GM21367 (cell line): ENCODE data around the gene MIA.
"Not testable (repeated sequence)": the region's sequence is repeated elsewhere in the genome, so short reads cannot be mapped to it uniquely, and the experiment has no call there.

Experiments used
- ATAC-seq: cut with Tn5 transposase; IDR thresholded peaks from one replicate; pipeline ENCODE4 v1.9.1; 2021; ENCODE audit not compliant: unreplicated experiment

MIA gene

DNA sequence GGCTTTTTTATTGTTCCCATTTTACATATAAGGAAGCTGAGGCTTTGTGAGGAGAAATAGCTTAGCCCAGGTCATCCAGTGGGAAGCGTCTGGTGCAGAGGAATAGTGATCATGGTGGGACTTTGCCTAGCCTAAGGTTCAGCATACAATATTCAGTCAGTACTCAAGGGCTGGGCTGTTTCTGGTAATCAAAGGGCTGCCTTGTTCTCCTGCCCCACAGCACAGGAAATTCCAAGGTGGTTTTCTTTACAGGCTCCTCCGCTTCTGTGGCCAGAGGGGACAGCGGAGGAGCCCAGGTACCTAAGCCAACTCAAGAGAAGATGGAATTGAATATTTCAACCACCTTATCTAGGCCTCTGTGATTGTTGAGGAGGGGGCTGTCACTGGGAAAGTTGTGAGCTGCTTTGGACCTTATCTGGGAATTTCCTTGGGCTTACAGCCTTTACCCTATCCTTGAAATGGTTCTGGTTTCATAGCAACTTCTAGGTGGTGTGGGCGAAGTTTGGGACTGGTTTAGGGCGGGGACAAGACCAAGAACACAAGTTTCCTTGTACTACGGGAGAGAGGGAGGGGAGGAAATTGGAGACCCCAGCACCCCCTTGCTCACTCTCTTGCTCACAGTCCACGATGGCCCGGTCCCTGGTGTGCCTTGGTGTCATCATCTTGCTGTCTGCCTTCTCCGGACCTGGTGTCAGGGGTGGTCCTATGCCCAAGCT, at the start of gene MIA:
Gene MIA (plus strand): TSS at position 606 of the 716 bp plus-strand sequence. CDS start 22 bp downstream, at position 628.
- ATAC-seq, result no peak

DNA sequence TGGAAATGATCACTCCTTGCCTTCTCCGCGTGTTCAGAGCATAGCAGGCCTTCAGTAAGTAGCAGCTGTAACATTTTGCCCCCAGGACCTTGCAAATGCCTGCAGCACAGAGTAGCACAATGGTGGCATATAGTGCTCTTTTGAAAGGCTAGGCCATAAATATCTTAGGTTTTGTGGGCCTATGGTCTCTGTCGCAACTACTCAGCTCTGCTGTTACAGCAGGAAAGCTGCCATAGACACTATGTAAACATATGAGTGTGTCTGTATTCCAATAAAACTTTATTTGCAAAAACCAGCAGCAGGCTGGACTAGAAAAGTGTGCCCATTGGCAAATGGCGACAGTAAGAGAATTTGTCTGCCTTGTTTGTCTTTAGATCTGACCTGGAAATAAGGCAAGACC, 49.0 kb upstream of the MIA start:
- ATAC-seq, result no peak

DNA sequence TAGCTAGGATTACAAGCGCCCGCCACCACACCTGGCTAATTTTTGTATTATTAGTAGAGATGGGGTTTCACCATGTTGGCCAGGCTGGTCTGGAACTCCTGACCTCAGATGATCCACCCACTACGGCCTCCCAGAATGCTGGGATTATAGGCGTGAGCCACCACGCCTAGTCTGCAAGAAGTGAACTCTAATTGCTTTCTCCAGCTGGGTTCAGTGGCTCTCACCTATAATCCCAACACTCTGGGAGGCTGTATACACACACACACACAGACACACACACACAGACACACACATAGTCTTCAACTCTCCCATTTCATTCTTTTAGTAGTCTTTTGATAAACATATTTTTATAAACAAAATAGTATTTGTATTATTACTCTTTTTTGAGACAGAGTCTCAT, 45.3 kb upstream of the MIA start:
- ATAC-seq, result not testable (repeated sequence)

DNA sequence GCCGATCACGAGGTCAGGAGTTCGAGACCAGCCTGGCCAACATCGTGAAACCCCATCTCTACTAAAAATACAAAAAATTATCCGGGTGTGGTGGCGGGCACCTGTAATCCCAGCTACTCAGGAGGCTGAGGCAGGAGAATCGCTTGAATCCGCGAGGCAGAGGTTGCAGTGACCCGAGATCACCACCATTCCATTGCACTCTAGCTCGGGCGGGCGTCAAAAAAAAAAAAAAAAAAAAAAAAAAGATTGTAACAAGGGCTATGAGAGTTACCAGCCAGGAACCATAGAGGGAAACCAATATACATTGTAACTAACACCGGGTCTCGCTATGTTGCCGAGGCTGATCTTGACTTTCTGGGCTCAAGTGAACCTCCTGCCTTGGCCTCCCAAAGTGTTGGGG, 43.0 kb upstream of the MIA start:
- not testable (repeated sequence) for ATAC-seq

DNA sequence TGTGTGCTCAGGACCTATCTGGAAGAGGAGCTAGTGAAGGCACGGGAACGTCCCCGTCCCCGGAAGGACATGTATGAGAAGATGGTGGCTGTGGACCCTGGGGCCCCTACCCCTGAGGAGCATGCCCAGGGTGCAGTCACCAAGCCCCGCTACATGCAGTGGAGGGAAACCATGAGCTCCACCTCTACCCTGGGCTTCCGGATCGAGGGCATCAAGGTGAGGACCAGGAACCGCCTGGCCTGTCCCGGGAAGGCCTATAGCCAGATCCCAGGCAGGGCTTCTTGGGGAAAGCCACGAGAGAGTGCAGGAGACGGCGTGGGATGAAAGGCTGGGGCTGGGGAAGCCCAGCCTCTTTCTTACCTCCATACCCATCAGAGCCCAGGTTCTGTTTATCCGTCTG, 42.2 kb upstream of the MIA start:
- no peak for ATAC-seq

DNA sequence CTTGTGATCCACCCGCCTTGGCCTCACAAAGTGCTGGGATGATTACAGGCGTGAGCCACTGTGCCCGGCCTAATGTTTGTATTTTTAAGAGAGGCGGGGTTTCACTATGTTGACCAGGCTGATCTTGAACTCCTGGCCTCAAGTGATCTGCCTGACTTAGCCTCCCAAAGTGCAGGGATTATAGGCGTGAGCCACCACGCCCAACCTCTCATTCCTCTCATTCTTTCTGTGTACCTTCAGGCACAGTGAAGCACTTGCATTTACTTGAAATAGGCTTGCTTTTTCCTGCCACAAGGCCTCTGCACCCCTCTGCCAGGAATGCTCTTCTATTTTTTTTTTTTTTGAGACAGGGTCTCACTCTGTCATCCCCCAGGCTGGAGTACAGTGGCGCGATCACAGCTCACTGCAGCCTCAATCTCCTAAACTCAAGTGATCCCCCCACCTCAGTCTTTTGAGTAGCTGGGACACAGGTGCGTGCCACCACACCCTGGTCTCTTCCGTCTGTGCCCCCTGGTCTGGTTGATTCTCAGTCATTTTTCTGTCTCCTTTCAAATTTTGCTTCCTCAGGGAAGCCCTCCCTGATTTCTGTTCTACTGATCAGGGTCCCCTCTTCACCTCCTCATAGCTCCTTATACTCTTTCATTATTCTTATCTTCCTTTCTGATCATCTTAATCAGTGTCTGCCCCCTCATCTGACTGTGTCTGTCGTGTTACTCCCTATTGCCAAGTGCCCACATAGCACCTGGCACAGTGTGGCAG, 40.1 kb upstream of the MIA start:
- no peak for ATAC-seq

DNA sequence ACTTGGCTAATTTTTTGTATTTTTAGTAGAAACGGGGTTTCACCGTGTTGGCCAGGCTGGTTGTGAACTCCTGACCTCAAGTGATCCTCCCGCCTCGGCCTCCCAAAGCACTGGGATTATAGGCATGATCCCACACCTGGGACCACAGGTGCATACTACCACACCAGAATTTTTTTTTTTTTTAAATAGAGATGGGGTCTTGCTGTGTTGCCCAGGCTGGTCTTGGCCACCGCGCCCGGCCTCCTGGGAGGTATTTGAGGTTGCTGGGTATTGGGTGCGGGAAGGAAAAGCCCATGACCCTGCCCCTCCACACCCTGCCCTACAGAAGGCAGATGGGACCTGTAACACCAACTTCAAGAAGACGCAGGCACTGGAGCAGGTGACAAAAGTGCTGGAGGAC, 38.7 kb upstream of the MIA start:
- ATAC-seq, result no peak

DNA sequence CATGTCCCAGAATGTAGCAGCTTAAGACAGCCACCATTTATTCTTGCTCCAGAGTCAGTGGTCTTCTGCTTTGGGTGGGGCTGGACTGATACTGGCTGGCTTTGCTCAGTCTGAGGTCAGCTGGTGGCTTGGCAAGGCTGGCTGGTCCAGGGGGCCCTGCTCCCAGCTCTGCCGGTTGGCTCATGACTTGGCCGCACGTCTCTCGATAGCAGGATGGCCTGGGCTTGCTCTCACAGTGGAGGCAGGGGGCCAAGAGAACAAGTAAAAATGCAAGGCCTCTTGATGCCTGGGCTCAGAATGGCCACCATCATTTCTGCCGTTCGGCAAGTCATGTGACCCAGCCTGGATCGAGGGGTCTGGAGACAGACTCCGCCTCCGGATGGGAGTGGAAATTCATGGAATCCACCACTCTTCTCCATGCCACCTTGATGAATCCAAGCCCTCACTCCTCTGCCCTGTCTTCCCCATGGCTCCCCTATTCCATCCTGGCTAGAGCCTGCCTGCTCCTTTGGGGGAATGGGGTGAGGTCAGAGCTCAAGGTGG, 38.1 kb upstream of the MIA start:
- no peak for ATAC-seq

DNA sequence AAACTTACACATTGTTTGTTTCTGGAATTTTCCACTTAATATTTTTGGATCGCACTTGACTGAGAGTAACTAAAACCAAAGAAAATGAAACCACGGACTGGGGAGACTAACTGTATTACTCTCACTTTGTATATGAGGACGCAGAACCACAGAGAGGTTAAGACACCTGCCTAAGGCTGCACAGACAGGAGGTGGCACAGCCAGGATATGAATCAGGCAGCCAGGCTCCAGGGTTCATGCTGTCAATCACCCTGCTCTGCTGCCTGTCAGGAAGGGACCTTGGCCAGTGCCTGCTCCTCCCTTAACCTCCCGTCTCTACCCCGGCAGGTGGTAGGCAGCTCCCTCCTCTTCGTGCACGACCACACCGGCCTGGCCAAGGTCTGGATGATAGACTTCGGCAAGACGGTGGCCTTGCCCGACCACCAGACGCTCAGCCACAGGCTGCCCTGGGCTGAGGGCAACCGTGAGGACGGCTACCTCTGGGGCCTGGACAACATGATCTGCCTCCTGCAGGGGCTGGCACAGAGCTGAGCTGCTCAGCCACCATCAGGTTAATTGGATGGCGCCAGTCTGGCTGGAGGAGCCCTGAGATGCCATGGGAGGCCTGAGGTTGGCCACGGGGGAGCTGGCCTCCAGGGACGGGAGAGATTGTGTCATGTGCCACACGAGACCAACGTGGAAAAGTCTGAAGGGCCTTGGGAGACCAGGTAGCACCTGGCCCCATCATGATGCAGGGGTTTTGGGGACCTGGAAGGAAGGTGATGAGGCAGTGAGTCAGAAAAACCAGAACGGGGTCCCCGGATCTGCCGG, 36.1 kb upstream of the MIA start:
- no peak for ATAC-seq

DNA sequence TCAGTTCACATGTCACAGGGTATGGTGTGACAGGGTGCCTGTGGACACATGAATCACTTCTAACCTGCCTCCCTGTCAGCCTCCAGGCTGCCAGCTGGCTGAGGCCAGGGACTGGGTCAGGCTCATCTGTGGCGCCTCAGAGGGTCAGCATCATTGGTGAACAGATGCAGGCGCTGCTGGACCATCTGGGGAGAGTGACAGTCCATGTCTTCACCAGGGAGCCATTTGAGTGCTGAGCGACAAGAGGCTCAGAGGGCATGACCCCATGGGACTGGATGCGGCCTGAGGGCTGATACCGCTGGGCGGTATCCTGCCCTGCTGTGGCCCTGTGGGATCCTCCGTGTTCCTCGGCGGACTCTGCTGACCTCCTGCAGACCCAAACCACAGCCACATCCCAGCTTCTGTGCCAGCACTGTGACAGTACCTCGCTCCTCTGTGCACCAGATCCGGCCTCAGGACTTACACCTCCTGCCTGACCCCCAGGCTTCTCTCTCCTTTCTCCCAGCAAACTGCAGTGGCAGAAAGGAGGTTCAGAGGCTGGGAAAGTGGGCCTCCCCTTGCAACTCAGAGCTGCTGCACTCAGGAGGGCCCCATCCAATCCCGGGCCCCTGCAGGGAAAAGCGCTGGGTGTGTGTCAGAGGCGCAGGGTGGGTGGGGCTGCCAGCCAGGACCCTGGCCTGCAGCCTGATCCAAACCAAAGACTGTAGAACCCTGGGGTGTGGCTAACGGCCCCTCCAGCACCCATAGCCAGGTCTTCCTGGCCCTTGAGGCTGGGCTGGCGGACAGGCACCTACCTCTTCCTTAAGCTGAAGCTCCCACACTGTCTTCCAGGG, 35.2 kb upstream of the MIA start:
- no peak for ATAC-seq

DNA sequence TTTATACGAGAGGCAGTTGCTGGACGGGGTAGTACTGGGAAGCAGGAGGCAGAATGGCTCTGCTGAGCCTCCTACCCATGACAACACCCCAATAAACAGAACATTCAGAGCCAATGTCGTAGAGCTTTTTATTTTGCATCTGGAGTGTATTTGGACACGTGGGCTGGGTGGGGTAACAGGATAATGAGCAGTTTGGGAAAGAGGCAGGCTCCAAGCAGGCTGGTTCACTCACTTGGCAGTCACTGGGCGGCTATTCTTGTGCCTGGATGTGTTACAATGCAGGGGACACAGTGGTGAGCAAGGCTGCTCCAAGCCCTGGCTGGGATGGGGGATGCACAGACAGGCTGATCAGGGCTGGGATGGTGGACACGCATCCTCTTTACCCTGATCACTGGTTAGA, 34.6 kb upstream of the MIA start:
- ATAC-seq, result no peak

DNA sequence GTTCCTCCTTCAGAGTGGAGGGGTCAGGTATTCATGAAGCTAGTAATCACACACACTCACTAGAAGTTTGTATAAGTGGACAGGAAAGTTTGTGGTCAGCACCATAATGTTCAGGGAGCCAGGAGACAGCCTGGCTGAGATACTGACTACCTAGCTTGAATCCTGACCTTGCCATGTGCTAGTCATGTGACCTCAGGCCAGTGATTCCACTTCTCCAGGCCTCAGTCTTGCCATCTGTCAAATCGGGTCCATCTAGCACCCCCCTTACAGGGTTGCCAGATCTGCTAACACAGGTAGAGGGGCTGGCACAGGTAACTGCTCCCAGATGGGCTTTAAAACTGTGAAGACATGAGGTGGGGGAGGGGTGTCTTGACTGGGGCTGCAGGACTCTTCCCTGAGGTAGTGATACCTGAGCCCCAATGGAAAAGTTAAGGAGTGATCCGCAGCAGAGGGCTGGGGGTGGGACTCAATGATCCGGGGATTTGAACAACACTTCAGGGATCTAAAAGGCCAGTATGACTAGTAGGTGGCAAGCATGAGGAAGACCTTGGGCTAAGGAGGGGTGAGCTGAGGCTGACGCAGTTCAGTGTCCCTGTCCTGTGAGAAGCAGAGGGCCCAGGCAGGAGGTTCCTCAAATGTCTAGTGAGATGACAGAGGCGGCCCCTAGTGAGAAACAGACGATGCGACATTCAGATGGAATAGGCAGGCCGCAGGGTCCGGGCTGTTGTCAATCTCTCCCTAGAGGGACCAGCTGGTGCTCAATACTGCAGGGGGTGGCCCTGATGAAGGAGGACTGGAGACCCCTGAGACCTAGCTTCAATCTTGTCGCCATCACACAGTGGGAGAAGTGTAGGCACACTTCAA, 33.6 kb upstream of the MIA start:
- no peak for ATAC-seq

DNA sequence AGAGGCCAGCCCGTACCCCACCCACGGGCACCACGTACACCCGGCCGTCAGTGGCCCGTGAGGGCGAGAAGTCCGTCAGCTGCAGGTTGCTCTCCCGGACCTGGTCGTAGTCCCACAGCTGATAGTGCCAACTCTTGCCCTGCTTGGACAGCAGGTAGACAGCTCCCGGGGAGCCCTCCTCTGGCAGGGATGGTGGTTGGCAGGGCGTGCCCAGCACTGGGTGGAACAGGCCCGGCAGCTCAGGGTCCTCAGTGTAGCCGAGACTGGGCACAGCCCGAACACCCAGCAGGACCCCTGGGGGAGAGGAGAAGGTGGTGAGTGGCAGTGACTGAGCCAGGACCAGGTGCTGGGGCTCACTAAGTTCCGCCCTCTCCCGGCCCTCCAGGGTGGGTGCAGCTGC, 32.8 kb upstream of the MIA start:
- ATAC-seq, result no peak

DNA sequence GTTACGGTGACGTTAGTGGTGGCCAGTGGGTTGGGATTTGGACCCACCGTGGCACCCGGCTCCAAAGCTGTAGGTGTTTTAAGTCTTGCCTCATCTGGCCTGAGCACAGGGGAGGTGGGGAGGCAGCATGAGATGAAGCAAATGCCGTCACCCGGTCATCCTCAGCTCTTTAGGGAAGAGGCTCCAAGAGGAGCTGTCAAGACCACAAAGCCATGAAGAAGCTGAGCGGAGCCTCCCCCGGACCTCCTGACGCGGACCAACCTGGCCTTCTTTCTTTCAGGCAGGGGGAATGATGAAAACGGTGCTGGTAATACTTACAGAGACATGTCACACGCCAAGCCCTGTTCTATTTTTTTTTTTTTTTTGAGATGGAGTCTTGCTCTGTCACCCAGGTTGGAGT, 32.4 kb upstream of the MIA start:
- ATAC-seq, result no peak

DNA sequence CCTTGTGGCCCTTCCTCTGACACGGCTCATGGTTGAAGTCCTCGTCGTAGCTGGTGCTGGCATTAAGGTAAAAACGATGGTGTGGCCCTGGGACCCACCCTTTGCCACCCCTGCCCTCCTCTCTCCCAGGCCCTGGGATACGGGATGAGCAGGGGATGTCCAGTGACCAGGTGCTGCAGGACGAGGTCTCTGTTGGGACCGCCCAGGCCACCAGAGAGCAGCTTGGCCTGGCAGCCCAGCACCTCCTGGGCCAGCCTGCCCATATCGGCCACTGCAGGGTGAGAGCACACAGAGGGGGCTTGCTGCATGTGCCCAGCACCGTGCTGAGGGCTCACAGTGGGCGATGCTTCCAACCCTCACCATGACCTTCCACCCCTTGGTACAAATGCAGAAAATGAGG, 31.4 kb upstream of the MIA start:
- no peak for ATAC-seq

DNA sequence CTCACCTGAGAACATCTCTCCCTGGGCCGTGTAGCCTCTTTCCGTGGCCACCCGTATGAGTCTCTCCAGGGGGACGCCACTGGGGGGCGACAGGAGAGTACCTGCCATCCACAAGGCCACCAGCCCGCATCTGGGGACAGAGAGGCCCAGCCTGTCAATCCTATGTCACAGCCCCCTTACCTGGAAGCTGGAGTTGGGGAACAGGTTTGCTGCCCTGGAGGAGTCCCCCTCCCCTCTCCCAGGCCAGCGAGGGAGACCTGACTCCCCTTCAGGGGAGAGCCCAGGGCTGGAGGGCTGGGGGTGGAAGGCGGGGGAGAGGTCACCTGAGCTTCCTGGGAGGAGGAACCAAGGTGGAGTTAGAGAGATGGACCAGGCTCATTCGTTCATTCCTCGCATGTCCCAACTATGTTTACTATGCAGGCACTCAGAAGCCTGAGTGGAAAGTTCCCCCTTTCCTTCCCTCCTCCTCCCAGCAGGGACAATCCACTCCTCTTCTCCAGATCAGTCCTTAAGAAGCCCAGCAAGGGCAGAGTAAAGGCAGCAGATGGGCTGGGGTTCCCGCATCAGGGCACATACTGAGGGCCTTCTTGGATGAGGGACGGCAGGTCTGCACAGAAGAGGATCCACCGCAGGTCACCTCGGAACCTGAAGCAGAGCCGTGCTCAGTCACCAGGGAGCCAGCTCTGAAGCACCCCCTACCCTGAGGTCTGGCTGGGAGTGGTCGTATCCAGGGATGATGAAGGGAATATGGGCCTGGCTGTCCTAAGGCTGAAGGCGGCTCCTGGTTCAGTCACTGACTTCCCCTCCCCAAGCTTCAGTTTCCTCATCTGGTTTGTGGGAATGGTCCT, 30.5 kb upstream of the MIA start:
- ATAC-seq, result no peak

DNA sequence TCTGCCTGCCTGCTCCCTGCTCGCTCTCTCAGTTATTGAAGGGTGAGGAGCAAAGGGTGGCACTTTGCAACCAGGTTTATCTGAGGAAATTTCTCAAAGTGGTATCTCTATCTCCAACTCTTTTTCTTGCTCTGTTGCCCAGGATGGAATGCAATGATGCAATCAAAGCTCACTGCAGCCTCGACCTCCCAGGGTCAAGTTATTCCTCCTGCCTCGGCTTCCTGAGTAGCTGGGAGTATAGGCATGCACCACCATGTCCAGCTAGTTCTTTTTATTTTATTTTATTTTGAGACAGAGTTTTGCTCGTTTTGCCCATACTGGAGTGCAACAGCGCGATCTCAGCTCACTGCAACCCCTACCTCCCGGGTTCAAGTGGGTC, 29.9 kb upstream of the MIA start:
- ATAC-seq, result no peak

DNA sequence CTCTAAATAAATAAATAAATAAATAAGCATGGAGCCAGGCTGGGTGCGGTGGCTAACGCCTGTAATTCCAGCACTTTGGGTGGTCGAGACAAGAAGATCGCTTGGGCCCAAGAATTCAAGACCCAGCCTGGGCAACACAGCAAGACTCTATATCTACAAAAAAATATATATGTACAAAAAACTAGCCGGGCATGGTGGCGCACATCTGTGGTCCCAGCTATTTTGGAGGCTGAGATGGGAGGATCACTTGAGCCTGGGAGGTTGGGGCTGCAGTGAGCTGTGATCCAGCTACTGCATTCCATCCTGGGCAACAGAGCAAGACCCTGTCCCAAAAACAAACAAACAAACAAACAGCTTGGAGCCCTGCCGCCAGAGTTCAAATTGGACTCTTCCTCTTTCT, 27.8 kb upstream of the MIA start:
- no peak for ATAC-seq
